Measurements from ENCODE around the gene MYO18A.

MYO18A gene

GRCh38 chr17:29066606-29067005, 113.6 kb downstream of the MYO18A start:
- no peak for TF ChIP-seq CTCF (IDR thresholded peaks at IDR 0.05; ENCODE audit: low read depth, low read length)
- DNase-seq (ENCODE audit: low read depth in 2 of 2), result no peak
- no peak overlapping the region for H3K4me3 ChIP-seq (replicated peaks in 1 of 2; ENCODE audit: low read depth in 2 of 2, low read length in 2 of 2)

GRCh38 chr17:29066047-29066446, 114.2 kb downstream of the MYO18A start:
- TF ChIP-seq CTCF (IDR thresholded peaks at IDR 0.05; ENCODE audit: low read depth, low read length), result no peak
- DNase-seq (ENCODE audit: low read depth in 2 of 2), result no peak
- H3K4me3 ChIP-seq (replicated peaks in 1 of 2; ENCODE audit: low read depth in 2 of 2, low read length in 2 of 2), result no peak overlapping the region

GRCh38 chr17:29063992-29064391, 116.2 kb downstream of the MYO18A start:
- DNase-seq (ENCODE audit: low read depth in 2 of 2), result no peak
- no peak for TF ChIP-seq CTCF (IDR thresholded peaks at IDR 0.05; ENCODE audit: low read depth, low read length)
- no peak overlapping the region for H3K4me3 ChIP-seq (replicated peaks in 1 of 2; ENCODE audit: low read depth in 2 of 2, low read length in 2 of 2)

GRCh38 chr17:29062215-29062614, 118.0 kb downstream of the MYO18A start:
- DNase-seq (ENCODE audit: low read depth in 2 of 2), result no peak
- no peak overlapping the region for H3K4me3 ChIP-seq (replicated peaks in 1 of 2; ENCODE audit: low read depth in 2 of 2, low read length in 2 of 2)
- TF ChIP-seq CTCF (IDR thresholded peaks at IDR 0.05; ENCODE audit: low read depth, low read length), result no peak

- H3K4me3 ChIP-seq (replicated peaks in 1 of 2; ENCODE audit: low read depth in 2 of 2, low read length in 2 of 2), result no peak overlapping the region
- TF ChIP-seq CTCF (IDR thresholded peaks at IDR 0.05; ENCODE audit: low read depth, low read length), result no peak
- no peak for DNase-seq (ENCODE audit: low read depth in 2 of 2)
These were observed 119.2 kb downstream of the MYO18A start for GRCh38 chr17:29061036-29061435.

- no peak overlapping the region for H3K4me3 ChIP-seq (replicated peaks in 1 of 2; ENCODE audit: low read depth in 2 of 2, low read length in 2 of 2)
- TF ChIP-seq CTCF (IDR thresholded peaks at IDR 0.05; ENCODE audit: low read depth, low read length), result no peak
- no peak for DNase-seq (ENCODE audit: low read depth in 2 of 2)
These were observed 119.7 kb downstream of the MYO18A start for GRCh38 chr17:29060475-29060874.

- no peak for TF ChIP-seq CTCF (IDR thresholded peaks at IDR 0.05; ENCODE audit: low read depth, low read length)
- DNase-seq (ENCODE audit: low read depth in 2 of 2), result peak; percentile 52 to 53
- H3K4me3 ChIP-seq (replicated peaks in 1 of 2; ENCODE audit: low read depth in 2 of 2, low read length in 2 of 2), result no peak overlapping the region
These were observed 120.9 kb downstream of the MYO18A start for GRCh38 chr17:29059281-29059680.

All from cardiac fibroblast (primary cell).